HepG2 (cell line): ENCODE results near the gene MEIOB. TPM values are rescaled to one million over a fixed set of nuclear protein-coding genes. Genes with fewer than 3 reads are reported as not detected.

Experiments used
- ARNT2 ChIP-seq: sonication (generic); formaldehyde crosslinking; IDR thresholded peaks from 2 replicates; pipeline ENCODE4 v1.8.0; 2022; ENCODE audit warnings: mild to moderate bottlenecking, low read depth, missing genetic modification reagents, moderate library complexity
- CREM ChIP-seq, 2 experiments: sonication (generic) in 1 of 2; formaldehyde crosslinking in 1 of 2; IDR thresholded peaks; 2 replicates each; pipeline versions ENCODE4 v1.4.0 to v1.6.1; 2016 to 2020; ENCODE audit warnings: antibody characterized with exemption in 1 of 2, mild to moderate bottlenecking in 1 of 2, missing genetic modification reagents in 1 of 2
- DNMT3B ChIP-seq: conservative IDR thresholded peaks from 2 replicates; pipeline ENCODE4 v1.6.1; 2016; ENCODE audit warnings: missing biosample characterization, control low read depth
- FLYWCH1 ChIP-seq: sonication (generic); formaldehyde crosslinking; IDR thresholded peaks from 2 replicates; pipeline ENCODE4 v1.8.1; 2023; ENCODE audit warnings: mild to moderate bottlenecking, missing genetic modification reagents
- MED8 ChIP-seq: sonication (generic); formaldehyde crosslinking; IDR thresholded peaks from 2 replicates; pipeline ENCODE4 v1.8.1; 2023; ENCODE audit warnings: mild to moderate bottlenecking, missing genetic modification reagents; ENCODE audit not compliant: insufficient replicate concordance
- MTA1 ChIP-seq: sonication (generic); formaldehyde crosslinking; IDR thresholded peaks from 2 replicates; pipeline ENCODE4 v1.4.0; 2020; ENCODE audit warnings: missing genetic modification reagents, mild to moderate bottlenecking, borderline replicate concordance
- SMAD3 ChIP-seq: sonication (generic); formaldehyde crosslinking; IDR thresholded peaks from 2 replicates; pipeline ENCODE4 v1.4.0; 2020; ENCODE audit warnings: missing genetic modification reagents
- SRSF9 ChIP-seq: fragments of 200-400 bp; formaldehyde crosslinking; IDR thresholded peaks from 2 replicates; pipeline ENCODE4 v1.6.1; 2018; ENCODE audit warnings: borderline replicate concordance, mild to moderate bottlenecking, low read depth, low read length; ENCODE audit not compliant: insufficient read depth, poor library complexity, severe bottlenecking
- TRIM24 ChIP-seq: sonication (generic); formaldehyde crosslinking; IDR thresholded peaks from 2 replicates; pipeline ENCODE4 v1.8.0; 2022; ENCODE audit warnings: mild to moderate bottlenecking, missing genetic modification reagents
- WIZ ChIP-seq: sonication (generic); formaldehyde crosslinking; IDR thresholded peaks from 2 replicates; pipeline ENCODE4 v1.5.1; 2020; ENCODE audit warnings: mild to moderate bottlenecking, missing genetic modification reagents
- ZNF552 ChIP-seq: sonication (generic); formaldehyde crosslinking; IDR thresholded peaks from 2 replicates; pipeline ENCODE4 v1.9.0; 2022; ENCODE audit warnings: missing genetic modification reagents, mild to moderate bottlenecking, borderline replicate concordance
- polyA plus RNA-seq, 8 experiments: library from polyadenylated mRNA; depleted of rRNA in 3 of 8; stranded (reverse) in 7 of 8; unstranded in 1 of 8; fragments of >200 nt; fragmentation: Illumina TruSeq in 4 of 8; extraction: Trizol in 4 of 8; gene quantifications; 2 replicates each; pipeline versions ENCODE4 v1.2.1 to v1.2.3, GENCODE V29; 2011 to 2016; ENCODE audit warnings: low read depth in 4 of 8, missing spikeins in 1 of 8, mixed read lengths in 1 of 8; ENCODE audit not compliant: insufficient read depth in 1 of 8
- total RNA-seq, 5 experiments: library from RNA; depleted of rRNA; stranded (reverse); fragments of >200 nt; fragmentation: Illumina TruSeq; extraction: Trizol; gene quantifications; 2 replicates each; pipeline ENCODE4 v1.2.3, GENCODE V29; 2016; ENCODE audit warnings: low read depth in 1 of 5
- TF ChIP-seq, protein P1 (sequence below): fragments of 450-650 bp; IDR thresholded peaks from 2 replicates; pipeline ENCODE4 v1.6.1; 2017; ENCODE audit warnings: mild to moderate bottlenecking
- TF ChIP-seq, protein P2 (sequence below): fragments of 450-650 bp; IDR thresholded peaks from 2 replicates; pipeline ENCODE4 v1.6.1; 2017
- TF ChIP-seq, protein P3 (sequence below): conservative IDR thresholded peaks from 2 replicates; pipeline ENCODE4 v1.6.1; 2018; ENCODE audit warnings: missing genetic modification reagents
- TF ChIP-seq, protein P4 (sequence below): sonication (generic); formaldehyde crosslinking; IDR thresholded peaks from 2 replicates; pipeline ENCODE4 v1.4.0; 2020; ENCODE audit warnings: missing genetic modification reagents
- TF ChIP-seq, protein P5 (sequence below): sonication (generic); formaldehyde crosslinking; conservative IDR thresholded peaks from 2 replicates; pipeline ENCODE4 v1.8.0; 2022; ENCODE audit warnings: mild to moderate bottlenecking, moderate library complexity, missing genetic modification reagents

The MEIOB gene
- total and polyA plus RNA-seq, 2 of the 13 experiments (the other 11 are each of a cell fraction or from before 2014, with no cell fraction given): 0.17 TPM; not detected in 1

DNA sequence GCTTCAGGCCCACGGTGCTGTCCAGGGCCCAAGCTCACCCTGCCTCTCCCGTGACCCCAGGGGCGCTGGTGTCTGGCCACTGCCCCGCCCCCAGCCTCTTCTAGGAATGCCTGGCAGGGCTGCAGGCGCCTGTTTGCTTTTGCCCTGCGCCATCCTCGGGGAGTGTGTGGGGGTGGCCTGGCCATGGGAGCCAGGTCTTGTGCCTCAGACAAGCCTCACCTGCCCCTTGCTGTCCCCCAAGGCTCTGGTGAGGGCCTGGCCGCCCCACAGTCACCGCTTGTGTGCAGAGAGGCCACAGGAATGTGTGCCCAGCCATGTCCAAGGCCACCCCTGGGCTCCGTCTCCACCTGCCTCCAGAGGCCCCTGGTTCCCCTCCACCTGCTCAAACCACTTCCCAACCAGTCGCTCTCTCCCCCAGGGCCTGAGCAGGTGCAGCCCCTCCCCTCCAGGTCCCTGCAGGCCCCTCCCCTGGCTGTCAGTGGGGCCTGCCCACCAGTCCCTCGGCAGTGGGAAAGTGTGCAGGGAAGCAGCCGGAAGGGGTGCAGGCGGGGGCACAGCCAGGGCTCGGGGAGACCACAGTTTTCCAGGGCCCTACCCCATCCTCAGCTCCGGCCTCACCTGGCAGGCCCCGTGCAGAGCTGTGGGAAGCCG, 77.6 kb downstream of the MEIOB start (continued):
- TF ChIP-seq, protein P1, sequence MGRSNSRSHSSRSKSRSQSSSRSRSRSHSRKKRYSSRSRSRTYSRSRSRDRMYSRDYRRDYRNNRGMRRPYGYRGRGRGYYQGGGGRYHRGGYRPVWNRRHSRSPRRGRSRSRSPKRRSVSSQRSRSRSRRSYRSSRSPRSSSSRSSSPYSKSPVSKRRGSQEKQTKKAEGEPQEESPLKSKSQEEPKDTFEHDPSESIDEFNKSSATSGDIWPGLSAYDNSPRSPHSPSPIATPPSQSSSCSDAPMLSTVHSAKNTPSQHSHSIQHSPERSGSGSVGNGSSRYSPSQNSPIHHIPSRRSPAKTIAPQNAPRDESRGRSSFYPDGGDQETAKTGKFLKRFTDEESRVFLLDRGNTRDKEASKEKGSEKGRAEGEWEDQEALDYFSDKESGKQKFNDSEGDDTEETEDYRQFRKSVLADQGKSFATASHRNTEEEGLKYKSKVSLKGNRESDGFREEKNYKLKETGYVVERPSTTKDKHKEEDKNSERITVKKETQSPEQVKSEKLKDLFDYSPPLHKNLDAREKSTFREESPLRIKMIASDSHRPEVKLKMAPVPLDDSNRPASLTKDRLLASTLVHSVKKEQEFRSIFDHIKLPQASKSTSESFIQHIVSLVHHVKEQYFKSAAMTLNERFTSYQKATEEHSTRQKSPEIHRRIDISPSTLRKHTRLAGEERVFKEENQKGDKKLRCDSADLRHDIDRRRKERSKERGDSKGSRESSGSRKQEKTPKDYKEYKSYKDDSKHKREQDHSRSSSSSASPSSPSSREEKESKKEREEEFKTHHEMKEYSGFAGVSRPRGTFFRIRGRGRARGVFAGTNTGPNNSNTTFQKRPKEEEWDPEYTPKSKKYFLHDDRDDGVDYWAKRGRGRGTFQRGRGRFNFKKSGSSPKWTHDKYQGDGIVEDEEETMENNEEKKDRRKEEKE: no peak
- TF ChIP-seq MTA1: peak; percentile 42; the same call in 1 of the 2 replicates
- TF ChIP-seq, protein P2, sequence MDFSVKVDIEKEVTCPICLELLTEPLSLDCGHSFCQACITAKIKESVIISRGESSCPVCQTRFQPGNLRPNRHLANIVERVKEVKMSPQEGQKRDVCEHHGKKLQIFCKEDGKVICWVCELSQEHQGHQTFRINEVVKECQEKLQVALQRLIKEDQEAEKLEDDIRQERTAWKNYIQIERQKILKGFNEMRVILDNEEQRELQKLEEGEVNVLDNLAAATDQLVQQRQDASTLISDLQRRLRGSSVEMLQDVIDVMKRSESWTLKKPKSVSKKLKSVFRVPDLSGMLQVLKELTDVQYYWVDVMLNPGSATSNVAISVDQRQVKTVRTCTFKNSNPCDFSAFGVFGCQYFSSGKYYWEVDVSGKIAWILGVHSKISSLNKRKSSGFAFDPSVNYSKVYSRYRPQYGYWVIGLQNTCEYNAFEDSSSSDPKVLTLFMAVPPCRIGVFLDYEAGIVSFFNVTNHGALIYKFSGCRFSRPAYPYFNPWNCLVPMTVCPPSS: no peak
- TF ChIP-seq FLYWCH1 (CRISPR knock-in tag): no peak
- TF ChIP-seq WIZ: 0 out of 2 replicates have a peak, but pooled peaks have one; percentile 51
- no peak for TF ChIP-seq ARNT2 (CRISPR knock-in tag)
- no peak for TF ChIP-seq SRSF9
- TF ChIP-seq, protein P3, sequence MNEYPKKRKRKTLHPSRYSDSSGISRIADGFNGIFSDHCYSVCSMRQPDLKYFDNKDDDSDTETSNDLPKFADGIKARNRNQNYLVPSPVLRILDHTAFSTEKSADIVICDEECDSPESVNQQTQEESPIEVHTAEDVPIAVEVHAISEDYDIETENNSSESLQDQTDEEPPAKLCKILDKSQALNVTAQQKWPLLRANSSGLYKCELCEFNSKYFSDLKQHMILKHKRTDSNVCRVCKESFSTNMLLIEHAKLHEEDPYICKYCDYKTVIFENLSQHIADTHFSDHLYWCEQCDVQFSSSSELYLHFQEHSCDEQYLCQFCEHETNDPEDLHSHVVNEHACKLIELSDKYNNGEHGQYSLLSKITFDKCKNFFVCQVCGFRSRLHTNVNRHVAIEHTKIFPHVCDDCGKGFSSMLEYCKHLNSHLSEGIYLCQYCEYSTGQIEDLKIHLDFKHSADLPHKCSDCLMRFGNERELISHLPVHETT: 0 out of 2 replicates have a peak, but pooled peaks have one; percentile 17
- TF ChIP-seq, protein P4, sequence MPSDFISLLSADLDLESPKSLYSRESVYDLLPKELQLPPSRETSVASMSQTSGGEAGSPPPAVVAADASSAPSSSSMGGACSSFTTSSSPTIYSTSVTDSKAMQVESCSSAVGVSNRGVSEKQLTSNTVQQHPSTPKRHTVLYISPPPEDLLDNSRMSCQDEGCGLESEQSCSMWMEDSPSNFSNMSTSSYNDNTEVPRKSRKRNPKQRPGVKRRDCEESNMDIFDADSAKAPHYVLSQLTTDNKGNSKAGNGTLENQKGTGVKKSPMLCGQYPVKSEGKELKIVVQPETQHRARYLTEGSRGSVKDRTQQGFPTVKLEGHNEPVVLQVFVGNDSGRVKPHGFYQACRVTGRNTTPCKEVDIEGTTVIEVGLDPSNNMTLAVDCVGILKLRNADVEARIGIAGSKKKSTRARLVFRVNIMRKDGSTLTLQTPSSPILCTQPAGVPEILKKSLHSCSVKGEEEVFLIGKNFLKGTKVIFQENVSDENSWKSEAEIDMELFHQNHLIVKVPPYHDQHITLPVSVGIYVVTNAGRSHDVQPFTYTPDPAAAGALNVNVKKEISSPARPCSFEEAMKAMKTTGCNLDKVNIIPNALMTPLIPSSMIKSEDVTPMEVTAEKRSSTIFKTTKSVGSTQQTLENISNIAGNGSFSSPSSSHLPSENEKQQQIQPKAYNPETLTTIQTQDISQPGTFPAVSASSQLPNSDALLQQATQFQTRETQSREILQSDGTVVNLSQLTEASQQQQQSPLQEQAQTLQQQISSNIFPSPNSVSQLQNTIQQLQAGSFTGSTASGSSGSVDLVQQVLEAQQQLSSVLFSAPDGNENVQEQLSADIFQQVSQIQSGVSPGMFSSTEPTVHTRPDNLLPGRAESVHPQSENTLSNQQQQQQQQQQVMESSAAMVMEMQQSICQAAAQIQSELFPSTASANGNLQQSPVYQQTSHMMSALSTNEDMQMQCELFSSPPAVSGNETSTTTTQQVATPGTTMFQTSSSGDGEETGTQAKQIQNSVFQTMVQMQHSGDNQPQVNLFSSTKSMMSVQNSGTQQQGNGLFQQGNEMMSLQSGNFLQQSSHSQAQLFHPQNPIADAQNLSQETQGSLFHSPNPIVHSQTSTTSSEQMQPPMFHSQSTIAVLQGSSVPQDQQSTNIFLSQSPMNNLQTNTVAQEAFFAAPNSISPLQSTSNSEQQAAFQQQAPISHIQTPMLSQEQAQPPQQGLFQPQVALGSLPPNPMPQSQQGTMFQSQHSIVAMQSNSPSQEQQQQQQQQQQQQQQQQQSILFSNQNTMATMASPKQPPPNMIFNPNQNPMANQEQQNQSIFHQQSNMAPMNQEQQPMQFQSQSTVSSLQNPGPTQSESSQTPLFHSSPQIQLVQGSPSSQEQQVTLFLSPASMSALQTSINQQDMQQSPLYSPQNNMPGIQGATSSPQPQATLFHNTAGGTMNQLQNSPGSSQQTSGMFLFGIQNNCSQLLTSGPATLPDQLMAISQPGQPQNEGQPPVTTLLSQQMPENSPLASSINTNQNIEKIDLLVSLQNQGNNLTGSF (CRISPR knock-in tag): no peak
- no peak for TF ChIP-seq ZNF552
- TF ChIP-seq CREM (IDR thresholded peaks at IDR 0.05): no peak
- no peak for TF ChIP-seq CREM (CRISPR knock-in tag; IDR thresholded peaks at IDR 0.05)
- TF ChIP-seq, protein P5, sequence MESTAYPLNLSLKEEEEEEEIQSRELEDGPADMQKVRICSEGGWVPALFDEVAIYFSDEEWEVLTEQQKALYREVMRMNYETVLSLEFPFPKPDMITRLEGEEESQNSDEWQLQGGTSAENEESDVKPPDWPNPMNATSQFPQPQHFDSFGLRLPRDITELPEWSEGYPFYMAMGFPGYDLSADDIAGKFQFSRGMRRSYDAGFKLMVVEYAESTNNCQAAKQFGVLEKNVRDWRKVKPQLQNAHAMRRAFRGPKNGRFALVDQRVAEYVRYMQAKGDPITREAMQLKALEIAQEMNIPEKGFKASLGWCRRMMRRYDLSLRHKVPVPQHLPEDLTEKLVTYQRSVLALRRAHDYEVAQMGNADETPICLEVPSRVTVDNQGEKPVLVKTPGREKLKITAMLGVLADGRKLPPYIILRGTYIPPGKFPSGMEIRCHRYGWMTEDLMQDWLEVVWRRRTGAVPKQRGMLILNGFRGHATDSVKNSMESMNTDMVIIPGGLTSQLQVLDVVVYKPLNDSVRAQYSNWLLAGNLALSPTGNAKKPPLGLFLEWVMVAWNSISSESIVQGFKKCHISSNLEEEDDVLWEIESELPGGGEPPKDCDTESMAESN (CRISPR knock-in tag): peak; percentile 52; the same call in 1 of the 2 replicates
- TF ChIP-seq DNMT3B: no peak
- no peak for TF ChIP-seq MED8 (CRISPR knock-in tag)
- no peak for TF ChIP-seq TRIM24
- TF ChIP-seq SMAD3 (CRISPR knock-in tag): no peak
